GM21528 (cell line): ENCODE results near the gene GPHN.

ENCODE experiments used
- ATAC-seq: cut with Tn5 transposase; IDR thresholded peaks from one replicate; pipeline ENCODE4 v1.9.1; 2021; ENCODE audit warnings: mild to moderate bottlenecking, moderate library complexity; ENCODE audit not compliant: unreplicated experiment, low FRiP score

Gene GPHN

GRCh38 chr14:67129768-67130167 lies 621.8 kb downstream of the GPHN start:
- ATAC-seq: no peak

DNA sequence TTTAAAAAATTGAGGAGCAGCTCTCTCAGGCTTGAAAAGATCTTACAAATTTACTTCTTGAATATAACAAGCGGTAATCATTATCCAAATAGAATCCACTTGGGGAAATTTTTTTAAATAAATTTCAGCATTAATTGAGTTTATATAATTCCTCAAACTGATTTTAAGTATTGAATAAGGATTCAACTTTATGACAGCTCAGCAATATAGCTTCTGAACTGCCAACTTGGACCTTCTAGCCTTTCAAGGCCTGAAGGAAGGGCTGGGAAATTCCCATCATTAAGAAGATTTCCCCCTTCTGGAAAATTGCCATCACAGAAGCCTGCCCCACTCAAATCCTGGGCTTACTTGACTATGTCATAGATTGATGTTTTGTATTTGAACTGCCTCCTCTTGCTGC lies 623.7 kb downstream of the GPHN start:
- ATAC-seq: no peak

DNA sequence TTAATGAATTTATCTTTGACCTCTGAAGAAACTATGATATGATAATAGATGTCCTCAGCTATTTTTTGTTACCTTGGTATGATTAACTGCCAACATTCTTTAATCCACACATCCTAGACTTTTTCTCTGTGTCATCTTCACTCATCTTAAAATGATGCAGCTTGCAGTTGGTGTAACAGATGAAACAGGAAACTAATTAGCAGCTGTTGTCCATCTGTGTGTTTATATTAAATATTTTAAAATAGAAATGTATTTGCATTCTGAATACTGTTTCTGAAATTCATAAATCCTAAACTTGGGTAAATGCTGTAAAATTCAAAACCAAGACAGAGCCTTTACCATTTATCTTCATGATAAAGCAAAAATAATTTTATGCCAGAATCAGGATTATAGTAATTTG lies 625.2 kb downstream of the GPHN start:
- ATAC-seq: no peak

GRCh38 chr14:67133595-67134441 lies 625.9 kb downstream of the GPHN start:
- no peak for ATAC-seq

- no peak for ATAC-seq
Measured at GRCh38 chr14:67137744-67138371, 629.9 kb downstream of the GPHN start.

GRCh38 chr14:67140556-67140955 lies 632.6 kb downstream of the GPHN start:
- ATAC-seq: no peak

DNA sequence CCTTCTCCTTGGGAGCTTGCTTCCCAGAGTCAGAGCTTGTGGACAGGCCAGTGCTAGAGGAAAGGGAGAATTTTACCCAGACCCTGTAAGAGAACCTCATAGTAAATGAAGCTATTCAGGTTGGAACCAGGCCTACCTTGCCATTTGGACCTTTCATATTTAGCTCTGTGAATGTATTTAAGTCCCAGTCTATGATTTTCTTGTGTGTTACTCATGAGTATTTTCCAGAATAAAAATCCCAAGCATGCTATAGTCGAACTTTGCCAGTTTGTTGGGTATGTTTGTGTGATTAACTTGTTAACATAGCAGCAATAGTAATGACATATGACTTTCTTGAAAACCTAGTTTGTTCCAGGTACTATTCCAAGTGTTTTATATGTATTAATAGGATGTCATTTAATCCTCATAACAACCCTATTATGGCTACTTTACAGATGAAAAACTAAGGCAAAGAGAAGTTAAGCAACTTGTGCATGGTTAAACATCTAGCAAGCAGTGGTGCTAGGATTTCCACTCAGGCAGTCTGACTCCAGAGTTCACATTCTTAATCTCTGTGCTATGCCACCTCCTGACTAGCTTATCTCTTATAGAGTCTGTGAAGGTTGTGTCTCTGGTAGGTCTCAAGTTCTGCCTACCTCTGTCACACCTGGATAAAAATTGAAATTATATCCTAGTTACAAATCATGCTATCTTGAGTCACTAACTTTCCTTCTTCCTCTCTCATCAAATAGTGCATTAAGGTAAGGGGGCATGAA lies 633.4 kb downstream of the GPHN start:
- ATAC-seq: no peak

GRCh38 chr14:67151082-67151666 lies 643.2 kb downstream of the GPHN start:
- no peak for ATAC-seq

GRCh38 chr14:67158566-67158965 lies 650.6 kb downstream of the GPHN start:
- no peak for ATAC-seq

GRCh38 chr14:67162385-67162784 lies 654.4 kb downstream of the GPHN start:
- no peak for ATAC-seq

- no peak for ATAC-seq
Measured at GRCh38 chr14:67166450-67166853, 658.5 kb downstream of the GPHN start.

GRCh38 chr14:67167420-67168109 lies 659.6 kb downstream of the GPHN start:
- ATAC-seq: no peak

DNA sequence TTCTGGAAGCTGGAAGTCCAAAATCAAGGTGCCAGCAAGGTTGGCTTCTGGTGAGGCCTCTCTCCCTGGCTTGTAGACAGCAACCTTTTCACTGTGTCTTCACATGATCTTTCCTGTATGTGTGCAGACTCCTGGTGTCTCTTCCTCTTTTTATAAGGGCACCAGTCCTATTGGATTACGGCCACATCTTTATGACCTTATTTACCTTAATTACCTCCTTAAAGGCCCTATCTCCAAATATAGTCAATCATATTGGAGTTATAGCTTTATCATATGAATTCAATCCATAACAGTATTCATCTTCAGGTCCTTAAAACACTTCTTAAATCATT lies 660.1 kb downstream of the GPHN start:
- no peak for ATAC-seq

DNA sequence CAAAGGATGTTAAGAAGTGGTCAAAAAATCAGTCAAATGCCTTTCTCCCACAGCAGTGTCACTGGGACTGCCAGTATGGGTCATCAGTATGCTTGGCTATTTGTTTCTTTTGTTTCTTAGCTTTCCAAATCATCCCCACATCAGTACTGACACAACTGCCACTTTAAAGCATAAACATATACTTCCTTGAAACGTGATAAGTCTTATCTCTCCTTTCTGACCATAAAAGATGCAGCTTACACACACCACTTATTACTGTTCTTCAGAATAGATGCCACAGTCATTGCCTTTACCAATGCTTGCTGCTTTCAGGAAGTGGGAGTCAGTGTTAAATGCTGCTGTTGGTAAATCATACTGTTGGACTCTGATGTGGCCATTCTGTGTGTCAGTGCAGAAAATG lies 662.7 kb downstream of the GPHN start:
- no peak for ATAC-seq

DNA sequence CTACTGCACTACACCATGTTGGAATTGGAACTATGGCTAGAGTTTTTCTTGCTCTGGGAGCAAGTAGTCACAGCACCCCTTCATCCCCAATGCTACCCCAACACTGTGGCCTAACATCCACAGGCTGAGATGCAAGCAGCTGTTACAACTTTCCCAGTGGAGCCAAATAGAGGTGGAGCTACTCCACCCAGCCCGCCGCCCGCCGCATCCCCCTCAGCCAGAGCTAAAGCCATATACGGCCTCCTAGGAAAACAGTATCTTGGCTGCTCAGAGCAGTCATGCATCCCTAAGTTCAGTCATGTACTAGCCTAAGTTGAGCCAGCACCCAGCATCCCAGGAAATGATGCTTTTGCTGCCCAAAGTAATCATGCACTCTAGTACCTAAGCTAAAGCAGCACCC lies 664.1 kb downstream of the GPHN start:
- no peak for ATAC-seq

GRCh38 chr14:67172520-67172919 lies 664.6 kb downstream of the GPHN start:
- ATAC-seq: no peak

- no peak for ATAC-seq
Measured at GRCh38 chr14:67173719-67174118, 665.8 kb downstream of the GPHN start.

- ATAC-seq: no peak
Measured at GRCh38 chr14:67186172-67186768, 678.3 kb downstream of the GPHN start.

GRCh38 chr14:67186789-67187584 lies 679.0 kb downstream of the GPHN start:
- ATAC-seq: no peak
